ENCODE results near the gene CFAP97D2. TPM values are rescaled to one million over a fixed set of nuclear protein-coding genes. Genes with fewer than 3 reads are reported as not detected.
A peak's percentile ranks its signal among the peaks of the same experiment; 100 is the strongest.

Gene CFAP97D2
- polyA plus RNA-seq, 3 donors = 0.21 TPM; not detected in 2

- Histone ChIP-seq H3K27ac (ENCODE audit: low read depth in 1 of 2, low read length in 2 of 2) (no peak overlapping the region), H3K4me2 (replicated peaks; ENCODE audit: extremely low read depth, low read length, poor library complexity, severe bottlenecking) (no peak overlapping the region), H2AFZ (ENCODE audit: insufficient read depth, low read depth, low read length, poor library complexity, severe bottlenecking) (no peak overlapping the region), H3K9ac (ENCODE audit: insufficient read depth, low read length, poor library complexity, severe bottlenecking) (no peak overlapping the region), H3K79me2 (ENCODE audit: insufficient read depth, low read length) (no peaks in the 10 kb centered on the region), H3K4me3 (replicated peaks in 1 of 3; ENCODE audit: low read depth in 2 of 3, low read length in 3 of 3) (no peak overlapping the region), H4K20me1 (ENCODE audit: insufficient read depth, low read length) (no peaks in the 10 kb centered on the region), H3K4me1 (ENCODE audit: control insufficient read depth in 1 of 2, insufficient read depth in 2 of 2, low read length in 2 of 2) (peaks cover 44 to 50% of the 10 kb centered on the region in 2 donors), H3K27me3 (ENCODE audit: control insufficient read depth in 2 of 2, insufficient read depth in 2 of 2, low read length in 2 of 2) (no peaks in the 10 kb centered on the region), H3K9me3 (replicated peaks in 1 of 2; ENCODE audit: control insufficient read depth in 1 of 2, insufficient read depth in 1 of 2, low read length in 2 of 2) (no peaks in the 10 kb centered on the region), H3K36me3 (replicated peaks in 1 of 2; ENCODE audit: control insufficient read depth in 1 of 2, insufficient read depth in 2 of 2, low read length in 2 of 2) (no peaks in the 10 kb centered on the region)
- no peak for DNase-seq
- peaks cover 0 to 4% (median 0%) of the 10 kb centered on the region in 7 donors for H3K9me3 Mint-ChIP-seq
- intact Hi-C loops (cut with micrococcal nuclease) = no loop called here
- peaks cover 0 to 2% of the 10 kb centered on the region in 2 donors for H3K36me3 Mint-ChIP-seq
- H3K27me3 Mint-ChIP-seq (ENCODE audit: low read depth in 3 of 3) = peaks cover 3 to 8% (median 7%) of the 10 kb centered on the region in 3 donors
- WGBS (ENCODE audit: insufficient coverage) = no CpG with 5 or more reads among the region's 9 CpGs
- no peak for TF ChIP-seq CTCF (IDR thresholded peaks at IDR 0.05)
- no peak overlapping the region for H3K4me3 Mint-ChIP-seq
- H3K27ac Mint-ChIP-seq = peak overlapping the region in 1 of 7 donors; percentile 11
- peaks cover 64% of the 10 kb centered on the region for H3K4me1 Mint-ChIP-seq
Observed at GRCh38 chr13:114154476-114154875, 24.6 kb upstream of the CFAP97D2 start.

- Histone ChIP-seq H3K9ac (ENCODE audit: insufficient read depth, low read length, poor library complexity, severe bottlenecking) (no peak overlapping the region), H3K79me2 (ENCODE audit: insufficient read depth, low read length) (no peaks in the 10 kb centered on the region), H3K27ac (ENCODE audit: low read depth in 1 of 2, low read length in 2 of 2) (no peak overlapping the region), H3K9me3 (replicated peaks in 1 of 2; ENCODE audit: control insufficient read depth in 1 of 2, insufficient read depth in 1 of 2, low read length in 2 of 2) (no peaks in the 10 kb centered on the region), H3K36me3 (replicated peaks in 1 of 2; ENCODE audit: control insufficient read depth in 1 of 2, insufficient read depth in 2 of 2, low read length in 2 of 2) (no peaks in the 10 kb centered on the region), H4K20me1 (ENCODE audit: insufficient read depth, low read length) (no peaks in the 10 kb centered on the region), H3K4me1 (ENCODE audit: control insufficient read depth in 1 of 2, insufficient read depth in 2 of 2, low read length in 2 of 2) (peaks cover 43 to 44% of the 10 kb centered on the region in 2 donors), H3K4me3 (replicated peaks in 1 of 3; ENCODE audit: low read depth in 2 of 3, low read length in 3 of 3) (no peak overlapping the region), H2AFZ (ENCODE audit: insufficient read depth, low read depth, low read length, poor library complexity, severe bottlenecking) (no peak overlapping the region), H3K27me3 (ENCODE audit: control insufficient read depth in 2 of 2, insufficient read depth in 2 of 2, low read length in 2 of 2) (no peaks in the 10 kb centered on the region), H3K4me2 (replicated peaks; ENCODE audit: extremely low read depth, low read length, poor library complexity, severe bottlenecking) (no peak overlapping the region)
- peaks cover 0 to 4% (median 0%) of the 10 kb centered on the region in 7 donors for H3K9me3 Mint-ChIP-seq
- no CpG with 5 or more reads among the region's 3 CpGs for WGBS (ENCODE audit: insufficient coverage)
- no peak overlapping the region for H3K27ac Mint-ChIP-seq
- no peak for TF ChIP-seq CTCF (IDR thresholded peaks at IDR 0.05)
- no peak overlapping the region for H3K4me3 Mint-ChIP-seq
- no peak for DNase-seq
- H3K4me1 Mint-ChIP-seq = peaks cover 58% of the 10 kb centered on the region
- peaks cover 0 to 2% of the 10 kb centered on the region in 2 donors for H3K36me3 Mint-ChIP-seq
- intact Hi-C loops (cut with micrococcal nuclease) = no loop called here
- H3K27me3 Mint-ChIP-seq (ENCODE audit: low read depth in 3 of 3) = peaks cover 3 to 7% (median 6%) of the 10 kb centered on the region in 3 donors
Observed at GRCh38 chr13:114155320-114155719, 23.7 kb upstream of the CFAP97D2 start.

Measured in CD14-positive monocyte (primary cell).